ENCODE results near the gene DISC1.

DISC1 gene

GRCh38 chr1:231924180-231924579, 297.6 kb downstream of the DISC1 start:
- TF ChIP-seq CTCF (conservative IDR thresholded peaks at IDR 0.05; ENCODE audit: low read depth, low read length): no peak
- DNase-seq (ENCODE audit: low read depth): no peak
- H3K4me3 ChIP-seq (ENCODE audit: low read length): no peak overlapping the region

- DNase-seq (ENCODE audit: low read depth): no peak
- TF ChIP-seq CTCF (conservative IDR thresholded peaks at IDR 0.05; ENCODE audit: low read depth, low read length): no peak
Observed at GRCh38 chr1:231925864-231926263, 299.3 kb downstream of the DISC1 start.

GRCh38 chr1:231926340-231926739, 299.8 kb downstream of the DISC1 start:
- no peak for DNase-seq (ENCODE audit: low read depth)
- TF ChIP-seq CTCF (conservative IDR thresholded peaks at IDR 0.05; ENCODE audit: low read depth, low read length): no peak
- H3K4me3 ChIP-seq (ENCODE audit: low read length): no peak overlapping the region

More at GRCh38 chr1:231925864-231926263, 299.3 kb downstream of the DISC1 start:
- H3K4me3 ChIP-seq (ENCODE audit: low read length): no peak overlapping the region

GRCh38 chr1:231926933-231927332, 300.3 kb downstream of the DISC1 start:
- H3K4me3 ChIP-seq (ENCODE audit: low read length): no peak overlapping the region
- DNase-seq (ENCODE audit: low read depth): no peak
- no peak for TF ChIP-seq CTCF (conservative IDR thresholded peaks at IDR 0.05; ENCODE audit: low read depth, low read length)

- H3K4me3 ChIP-seq (ENCODE audit: low read length): no peak overlapping the region
- no peak for DNase-seq (ENCODE audit: low read depth)
- TF ChIP-seq CTCF (conservative IDR thresholded peaks at IDR 0.05; ENCODE audit: low read depth, low read length): no peak
Observed at GRCh38 chr1:231927431-231927830, 300.8 kb downstream of the DISC1 start.

- no peak overlapping the region for H3K4me3 ChIP-seq (ENCODE audit: low read length)
- DNase-seq (ENCODE audit: low read depth): peak; percentile 78
- no peak for TF ChIP-seq CTCF (conservative IDR thresholded peaks at IDR 0.05; ENCODE audit: low read depth, low read length)
Observed at GRCh38 chr1:231929311-231929710, 302.7 kb downstream of the DISC1 start.

GRCh38 chr1:231930257-231930947, 303.8 kb downstream of the DISC1 start:
- H3K4me3 ChIP-seq (ENCODE audit: low read length): no peak overlapping the region
- DNase-seq (ENCODE audit: low read depth): no peak
- no peak for TF ChIP-seq CTCF (conservative IDR thresholded peaks at IDR 0.05; ENCODE audit: low read depth, low read length)

All from retinal pigment epithelial cell (primary cell).